MCF 10A (cell line): ENCODE measurements around the gene DCN. TPM values are rescaled to one million over a fixed set of nuclear protein-coding genes. Genes with fewer than 3 reads are reported as not detected.
A peak's percentile ranks its signal among the peaks of the same experiment; 100 is the strongest.

ENCODE experiments used
- BruUV-seq: library from RNA; stranded (reverse); fragments of 400-500 nt; replicated peaks from 2 replicates; lab custom pipeline; 2021; lab: Mats Ljungman, UMichigan
- CTCF ChIA-PET: fragments of 300-600 bp; sonication (Branson Sonifier 250); formaldehyde crosslinking; extraction: SDS; loops from one replicate; lab custom pipeline; 2021; ENCODE audit warnings: antibody characterized with exemption, inconsistent platforms; lab: Yijun Ruan, JAX
- POLR2A ChIA-PET: fragments of 300-600, 350-650 bp; sonication (Branson Sonifier 250); formaldehyde crosslinking; extraction: SDS; loops from one replicate; lab custom pipeline; 2020; ENCODE audit warnings: antibody characterized with exemption, inconsistent platforms; lab: Yijun Ruan, JAX
- DNase-seq: peaks from one replicate; pipeline ENCODE4 v3.0.0-alpha.2; 2018; ENCODE audit not compliant: unreplicated experiment
- H3K27ac Mint-ChIP-seq: one replicate; pipeline ENCODE4 v1.8.0; 2022; ENCODE audit warnings: mild to moderate bottlenecking, low read depth, mixed read lengths; ENCODE audit not compliant: unreplicated experiment
- H3K27me3 Mint-ChIP-seq: one replicate; pipeline ENCODE4 v1.8.0; 2022; ENCODE audit warnings: mixed read lengths; ENCODE audit not compliant: insufficient read depth, unreplicated experiment
- H3K36me3 Mint-ChIP-seq: one replicate; pipeline ENCODE4 v1.8.0; 2022; ENCODE audit warnings: mild to moderate bottlenecking, moderate library complexity, mixed read lengths; ENCODE audit not compliant: insufficient read depth, unreplicated experiment
- H3K4me1 Mint-ChIP-seq: one replicate; pipeline ENCODE4 v1.8.0; 2022; ENCODE audit warnings: mixed read lengths; ENCODE audit not compliant: insufficient read depth, unreplicated experiment
- H3K4me3 Mint-ChIP-seq: one replicate; pipeline ENCODE4 v1.8.0; 2022; ENCODE audit warnings: mild to moderate bottlenecking, moderate library complexity, mixed read lengths; ENCODE audit not compliant: unreplicated experiment
- H3K9me3 Mint-ChIP-seq: one replicate; pipeline ENCODE4 v1.8.0; 2022; ENCODE audit warnings: mixed read lengths; ENCODE audit not compliant: unreplicated experiment
- CTCF ChIP-seq: fragments of 200-600 bp; IDR thresholded peaks from one replicate; pipeline ENCODE4 v1.8.0; 2022; ENCODE audit warnings: antibody characterized with exemption, mild to moderate bottlenecking; ENCODE audit not compliant: unreplicated experiment
- intact Hi-C: fragments of 100-400 bp; cut with micrococcal nuclease; formaldehyde crosslinking; loops from 2 replicates; pipeline ENCODE4 v1.14.1; 2022
- total RNA-seq: library from RNA; stranded (reverse); gene quantifications from 2 replicates; pipeline ENCODE4 v1.2.3, GENCODE V29; 2022

Gene DCN
- total RNA-seq, 1 experiment from 2014 or later: 46.5 TPM

- Mint-ChIP-seq H3K36me3 (no peaks in the 10 kb centered on the region), H3K9me3 (no peaks in the 10 kb centered on the region), H3K4me3 (no peak overlapping the region), H3K27ac (no peak overlapping the region), H3K27me3 (peaks cover 5% of the 10 kb centered on the region), H3K4me1 (peaks cover 5% of the 10 kb centered on the region)
- no TSS peak for BruUV-seq
- TF ChIP-seq CTCF: no peak
- ChIA-PET CTCF (interaction anchor here (0.6 to 3.2 kb wide), 3 partner anchors 9 to 113 kb away, joined by 3 to 20 read pairs (median 3); no protein-coding TSS in a partner anchor), POLR2A (no interaction called here)
- DNase-seq: no peak
- intact Hi-C loops: no loop called here
These were observed 83.3 kb downstream of the DCN start for GRCh38 chr12:91099341-91099740.

GRCh38 chr12:91098941-91099340 lies 83.7 kb downstream of the DCN start:
- no peak overlapping the region for H3K27ac Mint-ChIP-seq
- no TSS peak for BruUV-seq
- H3K4me1 Mint-ChIP-seq: peaks cover 5% of the 10 kb centered on the region
- H3K4me3 Mint-ChIP-seq: no peak overlapping the region
- CTCF ChIA-PET: interaction anchor here (0.6 to 3.2 kb wide), 3 partner anchors 10 to 113 kb away, joined by 3 to 20 read pairs (median 3); no protein-coding TSS in a partner anchor
- POLR2A ChIA-PET: no interaction called here
- peaks cover 9% of the 10 kb centered on the region for H3K27me3 Mint-ChIP-seq
- no peak for TF ChIP-seq CTCF
- intact Hi-C loops: no loop called here
- DNase-seq: peak; percentile 71
- no peaks in the 10 kb centered on the region for H3K9me3 Mint-ChIP-seq
- no peaks in the 10 kb centered on the region for H3K36me3 Mint-ChIP-seq

- intact Hi-C loops: no loop called here
- Mint-ChIP-seq H3K27ac (no peak overlapping the region), H3K27me3 (peaks cover 14% of the 10 kb centered on the region), H3K4me3 (no peak overlapping the region), H3K36me3 (no peaks in the 10 kb centered on the region), H3K4me1 (peaks cover 5% of the 10 kb centered on the region), H3K9me3 (no peaks in the 10 kb centered on the region)
- BruUV-seq: no TSS peak
- no peak for DNase-seq
- CTCF ChIA-PET: interaction anchor here (3.2 kb wide), 1 partner anchor 10 kb away, joined by 20 read pairs; no protein-coding TSS in a partner anchor
- no peak for TF ChIP-seq CTCF
- POLR2A ChIA-PET: no interaction called here
These were observed 84.2 kb downstream of the DCN start for GRCh38 chr12:91098461-91098860.

GRCh38 chr12:91094957-91095356 lies 87.7 kb downstream of the DCN start:
- Mint-ChIP-seq H3K36me3 (no peaks in the 10 kb centered on the region), H3K27me3 (peaks cover 14% of the 10 kb centered on the region), H3K4me3 (no peak overlapping the region), H3K27ac (no peak overlapping the region), H3K4me1 (peaks cover 5% of the 10 kb centered on the region), H3K9me3 (peaks cover 9% of the 10 kb centered on the region)
- intact Hi-C loops: no loop called here
- no TSS peak for BruUV-seq
- POLR2A ChIA-PET: no interaction called here
- TF ChIP-seq CTCF: no peak
- DNase-seq: no peak
- CTCF ChIA-PET: interaction anchor here (1.7 kb wide), 1 partner anchor 13 kb away, joined by 6 read pairs; no protein-coding TSS in a partner anchor
